Suppressor macrophage treated with lipopolysaccharide for 1 hour (primary cell): ENCODE data around the gene GRAP2.

Experiments used
- DNase-seq, 3 donors: peaks; one replicate each; pipeline ENCODE4 v3.0.0-alpha.2; 2020 to 2022

Gene GRAP2

DNA sequence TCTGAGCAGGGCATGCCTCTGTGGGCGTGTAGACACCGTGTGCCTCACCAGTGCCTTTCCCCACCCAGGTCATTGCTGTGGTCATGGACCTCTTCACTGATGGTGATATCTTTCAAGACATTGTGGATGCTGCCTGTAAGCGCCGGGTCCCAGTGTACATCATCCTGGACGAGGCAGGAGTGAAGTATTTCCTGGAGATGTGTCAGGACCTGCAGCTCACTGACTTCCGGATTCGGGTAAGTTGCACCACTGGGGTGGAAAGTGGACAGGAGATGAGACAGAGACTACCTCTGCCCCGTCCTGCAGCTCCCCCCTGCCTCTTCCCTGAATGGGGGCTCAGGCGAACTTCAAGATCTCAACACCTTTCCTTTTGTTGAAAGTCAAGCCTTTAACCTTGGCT is 118.2 kb downstream of the GRAP2 start:
- no peak for DNase-seq

DNA sequence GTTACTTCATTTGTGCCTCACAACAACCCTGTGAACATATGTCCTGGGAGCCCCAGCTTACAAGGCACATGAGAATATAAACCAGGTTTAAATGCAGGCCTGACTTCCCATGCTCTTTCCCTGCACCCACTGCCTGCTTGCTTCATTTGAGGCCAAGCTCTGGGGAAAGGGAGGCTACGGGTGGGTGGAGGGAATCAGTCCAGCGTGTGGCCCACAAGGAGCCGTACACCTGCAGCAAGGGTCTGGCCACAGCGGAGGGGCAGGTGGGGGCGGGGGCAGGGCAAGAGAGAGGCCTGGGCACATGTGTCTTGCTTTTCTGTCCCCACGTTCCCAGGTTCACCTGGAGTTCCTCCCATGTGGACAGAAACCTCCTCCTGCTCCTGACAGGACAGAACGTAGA is 120.1 kb downstream of the GRAP2 start:
- DNase-seq, result no peak

DNA sequence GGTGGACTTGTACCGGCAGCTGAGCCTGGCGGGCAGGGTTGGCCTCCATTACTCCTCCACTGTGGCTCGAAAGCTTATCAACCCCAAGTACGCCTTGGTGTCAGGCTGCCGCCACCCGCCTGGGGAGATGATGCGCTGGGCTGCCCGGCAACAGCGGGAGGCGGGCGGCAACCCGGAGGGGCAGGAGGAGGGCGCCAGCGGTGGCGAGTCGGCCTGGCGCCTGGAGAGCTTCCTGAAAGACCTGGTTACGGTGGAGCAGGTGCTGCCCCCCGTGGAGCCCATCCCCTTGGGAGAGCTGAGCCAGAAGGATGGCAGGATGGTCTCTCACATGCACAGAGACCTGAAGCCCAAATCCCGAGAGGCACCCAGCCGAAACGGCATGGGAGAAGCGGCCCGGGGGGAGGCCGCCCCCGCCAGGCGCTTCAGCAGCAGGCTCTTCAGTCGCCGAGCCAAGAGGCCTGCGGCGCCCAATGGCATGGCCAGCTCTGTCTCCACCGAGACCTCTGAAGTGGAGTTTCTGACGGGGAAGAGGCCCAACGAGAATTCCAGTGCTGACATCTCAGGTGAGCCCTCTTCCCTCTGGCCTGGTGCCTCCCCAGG is 120.6 kb downstream of the GRAP2 start:
- no peak for DNase-seq

DNA sequence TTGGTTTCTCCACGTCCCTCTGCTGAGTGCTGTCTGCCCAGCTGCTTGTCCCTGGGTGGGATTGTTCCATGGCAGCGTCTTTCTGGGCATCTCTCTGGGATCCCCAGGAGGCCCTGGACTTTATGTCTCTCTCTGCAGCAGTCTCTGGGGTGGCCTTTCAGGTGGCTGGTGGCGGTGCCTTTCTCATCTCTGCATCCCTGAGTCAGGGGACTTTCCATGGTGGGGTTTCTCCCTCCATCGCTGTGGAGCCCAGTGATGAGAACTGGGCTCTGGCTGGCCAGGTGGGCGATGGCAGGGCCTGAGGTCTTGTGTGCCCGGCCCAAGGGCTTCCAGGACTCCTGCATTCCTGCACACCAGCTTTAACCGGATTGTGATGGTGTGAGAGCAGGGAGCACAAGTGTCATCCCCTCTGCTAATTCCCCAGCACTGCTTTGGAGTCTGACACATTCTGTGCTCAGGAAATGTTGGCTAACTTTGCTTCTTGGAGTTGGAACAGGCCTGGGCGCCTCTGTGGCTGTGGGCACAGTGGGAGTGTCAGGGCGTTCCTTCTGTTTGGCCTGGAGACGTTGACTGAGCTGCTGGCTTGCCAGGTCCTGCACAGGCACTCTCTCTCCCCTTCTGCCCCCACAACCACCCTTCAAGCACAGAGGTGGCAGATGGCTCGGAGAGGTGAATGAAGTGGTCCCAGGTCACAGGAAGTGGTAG is 121.8 kb downstream of the GRAP2 start:
- DNase-seq, result no peak
